ENCODE data around the gene AGTPBP1. TPM values are rescaled to one million over a fixed set of nuclear protein-coding genes. Genes with fewer than 3 reads are reported as not detected.

AGTPBP1 gene
- total RNA-seq, 2 experiments from 2014 or later: 43.9 to 46.4 TPM

DNA sequence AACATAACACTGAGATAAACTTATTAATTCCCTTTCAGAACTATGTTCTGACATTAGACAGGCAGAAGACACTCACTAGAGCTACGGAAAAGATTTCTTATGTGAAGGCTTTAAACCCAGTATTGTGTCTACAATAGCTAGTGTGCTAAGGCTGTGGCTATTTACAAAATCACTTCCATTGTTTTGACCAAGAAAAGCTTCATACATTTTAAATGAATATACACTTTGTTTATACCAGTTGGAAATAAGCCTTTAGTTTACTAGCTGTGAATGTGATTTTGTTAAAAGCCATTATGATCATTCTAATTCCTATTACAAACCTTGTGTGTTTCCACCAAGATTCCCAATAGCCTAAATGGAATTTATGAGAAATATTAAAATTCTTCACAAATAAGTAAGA is 83.0 kb downstream of the AGTPBP1 start:
- Mint-ChIP-seq H3K27ac (no peak overlapping the region), H3K9me3 (no peaks in the 10 kb centered on the region), H3K27me3 (no peaks in the 10 kb centered on the region), H3K4me1 (ENCODE audit: low read depth) (no peaks in the 10 kb centered on the region), H3K36me3 (ENCODE audit: low read depth) (peaks cover 10% of the 10 kb centered on the region), H3K4me3 (no peak overlapping the region)
- TF ChIP-seq, protein P1, sequence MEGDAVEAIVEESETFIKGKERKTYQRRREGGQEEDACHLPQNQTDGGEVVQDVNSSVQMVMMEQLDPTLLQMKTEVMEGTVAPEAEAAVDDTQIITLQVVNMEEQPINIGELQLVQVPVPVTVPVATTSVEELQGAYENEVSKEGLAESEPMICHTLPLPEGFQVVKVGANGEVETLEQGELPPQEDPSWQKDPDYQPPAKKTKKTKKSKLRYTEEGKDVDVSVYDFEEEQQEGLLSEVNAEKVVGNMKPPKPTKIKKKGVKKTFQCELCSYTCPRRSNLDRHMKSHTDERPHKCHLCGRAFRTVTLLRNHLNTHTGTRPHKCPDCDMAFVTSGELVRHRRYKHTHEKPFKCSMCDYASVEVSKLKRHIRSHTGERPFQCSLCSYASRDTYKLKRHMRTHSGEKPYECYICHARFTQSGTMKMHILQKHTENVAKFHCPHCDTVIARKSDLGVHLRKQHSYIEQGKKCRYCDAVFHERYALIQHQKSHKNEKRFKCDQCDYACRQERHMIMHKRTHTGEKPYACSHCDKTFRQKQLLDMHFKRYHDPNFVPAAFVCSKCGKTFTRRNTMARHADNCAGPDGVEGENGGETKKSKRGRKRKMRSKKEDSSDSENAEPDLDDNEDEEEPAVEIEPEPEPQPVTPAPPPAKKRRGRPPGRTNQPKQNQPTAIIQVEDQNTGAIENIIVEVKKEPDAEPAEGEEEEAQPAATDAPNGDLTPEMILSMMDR (IDR thresholded peaks at IDR 0.05): no peak
- POLR2A ChIA-PET: no interaction called here
- ATAC-seq (no peak), DNase-seq (no peak)
- intact Hi-C loops (cut with micrococcal nuclease): no loop called here
- CTCF ChIA-PET: interaction anchor here (1.3 to 1.5 kb wide), 2 partner anchors 17 to 1323 kb away, joined by 3 read pairs; no protein-coding TSS in a partner anchor

DNA sequence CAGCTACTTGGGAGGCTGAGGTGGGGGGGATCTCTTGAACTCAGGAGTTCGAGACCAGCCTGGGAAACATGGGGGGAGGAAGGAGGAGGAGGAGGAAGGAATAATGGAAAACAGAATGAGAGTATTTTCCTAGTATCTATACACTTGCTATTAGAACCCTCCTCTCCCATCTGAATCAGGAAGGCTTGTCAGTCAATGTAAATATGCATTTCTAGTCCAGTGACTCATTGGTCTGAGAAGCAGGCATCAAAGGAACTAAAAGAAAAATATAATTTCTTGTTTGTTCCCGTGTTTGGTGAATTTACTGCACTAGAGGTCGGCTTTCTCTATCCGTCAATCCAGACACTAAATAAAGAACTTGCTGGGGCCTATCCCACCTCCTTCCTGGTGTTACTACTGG is 88.6 kb downstream of the AGTPBP1 start:
- no peak for ATAC-seq
- no peak overlapping the region for H3K4me3 Mint-ChIP-seq
- ChIA-PET POLR2A (no interaction called here), CTCF (interaction anchor here (0.8 kb wide), 1 partner anchor 9 kb away, joined by 3 read pairs; no protein-coding TSS in a partner anchor)
- no peaks in the 10 kb centered on the region for H3K27me3 Mint-ChIP-seq
- no peak for DNase-seq
- intact Hi-C loops (cut with micrococcal nuclease): no loop called here
- no peaks in the 10 kb centered on the region for H3K4me1 Mint-ChIP-seq (ENCODE audit: low read depth)
- H3K36me3 Mint-ChIP-seq (ENCODE audit: low read depth): peaks cover 16% of the 10 kb centered on the region
- H3K9me3 Mint-ChIP-seq: no peaks in the 10 kb centered on the region
- H3K27ac Mint-ChIP-seq: no peak overlapping the region
- TF ChIP-seq, protein P1 (IDR thresholded peaks at IDR 0.05): no peak

DNA sequence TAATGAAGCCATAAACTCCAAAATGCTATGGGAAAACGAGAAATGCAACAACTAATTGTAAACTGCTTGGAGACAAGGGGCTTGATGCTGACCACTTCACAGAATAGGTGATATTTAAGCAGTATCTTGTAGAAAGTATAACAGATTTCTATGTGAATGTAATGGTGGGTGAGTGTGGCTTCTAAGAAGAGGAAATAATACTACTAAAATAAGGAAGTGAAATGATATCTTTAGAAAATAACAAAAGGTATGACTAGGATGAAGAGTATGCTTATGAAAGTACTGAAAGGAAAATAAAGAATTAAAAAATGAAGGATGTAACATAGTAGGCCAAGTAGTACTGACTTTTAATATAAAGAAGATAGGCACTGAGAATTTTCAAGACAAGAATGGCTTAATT is 94.2 kb downstream of the AGTPBP1 start:
- peaks cover 8% of the 10 kb centered on the region for H3K36me3 Mint-ChIP-seq (ENCODE audit: low read depth)
- intact Hi-C loops (cut with micrococcal nuclease): no loop called here
- ATAC-seq (no peak), DNase-seq (no peak)
- H3K27me3 Mint-ChIP-seq: no peaks in the 10 kb centered on the region
- POLR2A ChIA-PET: no interaction called here
- no peak overlapping the region for H3K4me3 Mint-ChIP-seq
- no peak overlapping the region for H3K27ac Mint-ChIP-seq
- H3K4me1 Mint-ChIP-seq (ENCODE audit: low read depth): peaks cover 4% of the 10 kb centered on the region
- TF ChIP-seq, protein P1 (IDR thresholded peaks at IDR 0.05): no peak
- CTCF ChIA-PET: no interaction called here
- no peaks in the 10 kb centered on the region for H3K9me3 Mint-ChIP-seq

DNA sequence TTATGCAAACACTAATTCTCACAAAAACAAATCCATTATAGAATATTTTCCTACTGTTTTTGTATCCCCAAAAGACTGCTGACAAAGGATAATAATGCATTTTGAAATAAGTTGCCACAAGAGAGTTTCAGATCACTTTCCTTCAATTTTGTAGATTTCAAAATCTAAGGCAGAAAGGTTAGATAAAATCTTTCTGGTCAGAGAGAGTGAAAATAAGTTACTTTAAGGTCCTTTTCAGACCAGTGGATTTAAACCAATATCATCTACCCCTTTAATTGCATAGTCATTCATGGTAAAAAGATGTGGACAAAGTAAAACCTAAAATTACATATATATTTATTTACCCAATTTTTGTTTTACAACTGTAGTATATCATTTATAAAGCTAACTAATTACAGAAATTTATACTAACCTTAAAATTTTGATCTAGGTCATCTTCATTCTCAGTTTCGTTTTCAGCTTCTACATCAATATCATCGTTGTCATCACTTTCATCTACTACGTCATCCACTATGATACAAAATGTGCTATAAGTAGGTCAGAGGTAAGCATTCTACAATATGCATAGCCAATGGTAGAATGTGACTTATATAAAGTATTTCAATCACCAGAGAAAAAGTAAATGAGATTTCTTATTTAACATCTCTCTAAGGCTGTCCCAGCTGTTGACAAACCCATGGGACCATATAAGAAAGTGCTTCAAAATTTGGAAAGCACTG is 95.7 kb downstream of the AGTPBP1 start:
- H3K4me3 Mint-ChIP-seq: no peak overlapping the region
- DNase-seq (no peak), ATAC-seq (peak; percentile 42)
- intact Hi-C loops (cut with micrococcal nuclease): no loop called here
- ChIA-PET CTCF (no interaction called here), POLR2A (no interaction called here)
- peaks cover 12% of the 10 kb centered on the region for H3K36me3 Mint-ChIP-seq (ENCODE audit: low read depth)
- peaks cover 4% of the 10 kb centered on the region for H3K4me1 Mint-ChIP-seq (ENCODE audit: low read depth)
- TF ChIP-seq, protein P1 (IDR thresholded peaks at IDR 0.05): no peak
- no peaks in the 10 kb centered on the region for H3K27me3 Mint-ChIP-seq
- H3K27ac Mint-ChIP-seq: no peak overlapping the region
- H3K9me3 Mint-ChIP-seq: no peaks in the 10 kb centered on the region

DNA sequence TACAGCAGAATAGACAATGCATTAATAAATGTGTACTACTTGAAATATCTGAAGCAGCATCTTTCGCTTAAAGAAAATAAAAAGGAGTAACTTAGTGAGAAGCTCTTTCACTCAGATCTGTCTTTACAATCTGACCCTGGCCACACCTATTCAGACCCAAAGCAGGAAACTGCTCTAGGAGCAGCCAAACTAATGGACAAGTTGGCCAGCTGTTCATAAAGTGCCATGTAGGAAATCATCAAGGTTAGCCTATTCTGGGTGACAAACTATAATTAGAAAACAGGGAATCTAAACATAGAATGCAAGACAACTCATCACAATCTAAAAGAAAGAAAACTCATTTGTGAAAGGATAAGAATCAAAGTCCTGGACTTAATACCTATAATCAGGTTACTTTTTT is 101.3 kb downstream of the AGTPBP1 start:
- H3K9me3 Mint-ChIP-seq: no peaks in the 10 kb centered on the region

More for the DNA sequence above, 101.3 kb downstream of the AGTPBP1 start:
- intact Hi-C loops (cut with micrococcal nuclease): no loop called here
- no peak overlapping the region for H3K27ac Mint-ChIP-seq
- CTCF ChIA-PET: no interaction called here
- ATAC-seq: no peak
- no peak for DNase-seq
- no peak overlapping the region for H3K4me3 Mint-ChIP-seq
- H3K36me3 Mint-ChIP-seq (ENCODE audit: low read depth): peaks cover 15% of the 10 kb centered on the region
- POLR2A ChIA-PET: interaction anchor here (1.1 kb wide), 1 partner anchor 101 kb away, joined by 3 read pairs; the partner anchor contains the start of gene AGTPBP1
- no peaks in the 10 kb centered on the region for H3K4me1 Mint-ChIP-seq (ENCODE audit: low read depth)
- TF ChIP-seq, protein P1 (IDR thresholded peaks at IDR 0.05): no peak
- H3K27me3 Mint-ChIP-seq: no peaks in the 10 kb centered on the region

Measured in activated CD8-positive, alpha-beta T cell treated with anti-CD3 and anti-CD28 coated beads for 36 hours (primary cell).